Hematopoietic multipotent progenitor cell treated with erythropoietin and hydrocortisone succinate and interleukin-3 and kit ligand, for 6 days (in vitro differentiated cells): ENCODE measurements around the gene SEC14L1.

ENCODE experiments used
- DNase-seq: peaks from one replicate; pipeline ENCODE4 v3.0.0-alpha.2; 2015

Gene SEC14L1

GRCh38 chr17:77116371-77116860 is 24.4 kb upstream of the SEC14L1 start:
- no peak for DNase-seq

GRCh38 chr17:77117415-77117814 is 23.4 kb upstream of the SEC14L1 start:
- no peak for DNase-seq

GRCh38 chr17:77118251-77118928 is 22.4 kb upstream of the SEC14L1 start:
- DNase-seq = no peak

- DNase-seq = peak; percentile 0
Observed at GRCh38 chr17:77119668-77120301, 21.0 kb upstream of the SEC14L1 start.

GRCh38 chr17:77120868-77121267 is 19.9 kb upstream of the SEC14L1 start:
- peak; percentile 8 for DNase-seq

GRCh38 chr17:77124192-77124889 is 16.4 kb upstream of the SEC14L1 start:
- peak; percentile 49 for DNase-seq

- DNase-seq = no peak
Observed at GRCh38 chr17:77125432-77125901, 15.3 kb upstream of the SEC14L1 start.

GRCh38 chr17:77126519-77126918 is 14.2 kb upstream of the SEC14L1 start:
- no peak for DNase-seq

GRCh38 chr17:77127735-77128361 is 12.9 kb upstream of the SEC14L1 start:
- peak; percentile 91 for DNase-seq

GRCh38 chr17:77128896-77129567 is 11.7 kb upstream of the SEC14L1 start:
- DNase-seq = no peak

- no peak for DNase-seq
Observed at GRCh38 chr17:77129568-77130301, 11.0 kb upstream of the SEC14L1 start.

GRCh38 chr17:77130525-77130924 is 10.2 kb upstream of the SEC14L1 start:
- no peak for DNase-seq

GRCh38 chr17:77131904-77132303 is 8.9 kb upstream of the SEC14L1 start:
- DNase-seq = no peak

- no peak for DNase-seq
Observed at GRCh38 chr17:77132411-77133086, 8.2 kb upstream of the SEC14L1 start.

- no peak for DNase-seq
Observed at GRCh38 chr17:77133087-77133638, 7.6 kb upstream of the SEC14L1 start.

GRCh38 chr17:77136420-77136767 is 4.4 kb upstream of the SEC14L1 start:
- no peak for DNase-seq

- DNase-seq = no peak
Observed at GRCh38 chr17:77137111-77137510, 3.7 kb upstream of the SEC14L1 start.

GRCh38 chr17:77137886-77138285 is 2.9 kb upstream of the SEC14L1 start:
- DNase-seq = peak; percentile 84

GRCh38 chr17:77140166-77140877 is 447 bp upstream of the SEC14L1 start:
- peak; percentile 97 for DNase-seq

- DNase-seq = no peak
Observed at GRCh38 chr17:77141846-77142449, 1.2 kb downstream of the SEC14L1 start.
